ENCODE data around the gene POU5F1. TPM values are rescaled to one million over a fixed set of nuclear protein-coding genes. Genes with fewer than 3 reads are reported as not detected.

The POU5F1 gene
- total RNA-seq, 2 donors from 2014 or later = 4.9 to 37.6 TPM

DNA sequence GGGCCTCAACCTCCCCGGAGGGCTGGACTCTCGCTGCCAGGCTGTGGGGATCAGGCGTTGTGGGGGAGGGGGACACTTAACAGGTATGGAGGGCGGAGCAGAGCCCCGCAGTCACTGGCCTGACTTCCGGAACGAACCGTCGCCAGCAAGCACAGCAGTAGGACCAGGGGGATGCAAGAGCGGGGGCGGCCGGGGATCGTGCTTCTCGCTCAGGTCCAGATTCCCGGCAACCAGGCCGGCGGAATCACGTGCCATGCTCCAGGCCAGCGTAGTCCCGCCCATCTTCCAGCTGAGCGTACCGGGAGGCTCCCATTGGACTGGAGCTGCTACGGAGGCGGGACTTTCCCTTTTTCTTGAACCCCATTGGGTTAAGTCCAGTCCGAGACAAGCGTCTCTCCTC lies 10.0 kb upstream of the POU5F1 start:
- Histone ChIP-seq H3K27ac (peak overlapping the region in 1 of 4 donors; percentile 41), H3K4me3 (no peak overlapping the region), H3K36me3 (replicated peaks in 1 of 2; ENCODE audit: insufficient read depth in 1 of 2, low read depth in 2 of 2) (no peaks in the 10 kb centered on the region), H3K4me1 (peaks cover 76% of the 10 kb centered on the region), H3K27me3 (no peaks in the 10 kb centered on the region), H3K9me3 (no peaks in the 10 kb centered on the region)
- WGBS, 2 donors = 46 to 76% methylated on average over 13 to 22 of the region's 26 CpGs
- peak; percentile 89 for ATAC-seq
- intact Hi-C loops (cut with DNase I) = no loop called here
- TF ChIP-seq POLR2A (IDR thresholded peaks at IDR 0.05) = no peak
- TF ChIP-seq, protein P1, sequence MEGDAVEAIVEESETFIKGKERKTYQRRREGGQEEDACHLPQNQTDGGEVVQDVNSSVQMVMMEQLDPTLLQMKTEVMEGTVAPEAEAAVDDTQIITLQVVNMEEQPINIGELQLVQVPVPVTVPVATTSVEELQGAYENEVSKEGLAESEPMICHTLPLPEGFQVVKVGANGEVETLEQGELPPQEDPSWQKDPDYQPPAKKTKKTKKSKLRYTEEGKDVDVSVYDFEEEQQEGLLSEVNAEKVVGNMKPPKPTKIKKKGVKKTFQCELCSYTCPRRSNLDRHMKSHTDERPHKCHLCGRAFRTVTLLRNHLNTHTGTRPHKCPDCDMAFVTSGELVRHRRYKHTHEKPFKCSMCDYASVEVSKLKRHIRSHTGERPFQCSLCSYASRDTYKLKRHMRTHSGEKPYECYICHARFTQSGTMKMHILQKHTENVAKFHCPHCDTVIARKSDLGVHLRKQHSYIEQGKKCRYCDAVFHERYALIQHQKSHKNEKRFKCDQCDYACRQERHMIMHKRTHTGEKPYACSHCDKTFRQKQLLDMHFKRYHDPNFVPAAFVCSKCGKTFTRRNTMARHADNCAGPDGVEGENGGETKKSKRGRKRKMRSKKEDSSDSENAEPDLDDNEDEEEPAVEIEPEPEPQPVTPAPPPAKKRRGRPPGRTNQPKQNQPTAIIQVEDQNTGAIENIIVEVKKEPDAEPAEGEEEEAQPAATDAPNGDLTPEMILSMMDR (IDR thresholded peaks at IDR 0.05) = no peak
- DNase-seq = peak in 2 of 4 donors; percentile 52 to 74

DNA sequence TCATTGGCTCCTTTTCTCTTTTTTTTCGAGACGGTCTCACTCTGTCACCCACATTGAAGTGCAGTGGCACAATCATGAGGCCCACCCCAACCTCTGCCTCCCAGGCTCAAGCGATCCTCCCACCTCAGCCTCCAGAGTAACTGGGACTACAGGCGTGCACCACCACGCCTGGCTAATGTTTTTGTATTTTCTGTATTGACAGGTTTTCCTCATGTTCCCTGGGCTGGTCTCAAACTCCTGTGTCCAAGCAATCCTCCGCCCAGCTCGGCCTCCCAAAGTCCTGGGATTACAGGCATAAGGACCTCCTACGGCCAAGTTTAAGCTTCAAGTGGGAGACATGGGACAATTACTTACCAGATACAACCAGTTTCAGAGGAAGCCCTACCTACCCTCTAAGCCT lies 9.4 kb upstream of the POU5F1 start:
- DNase-seq = no peak
- H3K4me3 ChIP-seq = no peak overlapping the region
- peak overlapping the region in 1 of 4 donors; percentile 41 for H3K27ac ChIP-seq

DNA sequence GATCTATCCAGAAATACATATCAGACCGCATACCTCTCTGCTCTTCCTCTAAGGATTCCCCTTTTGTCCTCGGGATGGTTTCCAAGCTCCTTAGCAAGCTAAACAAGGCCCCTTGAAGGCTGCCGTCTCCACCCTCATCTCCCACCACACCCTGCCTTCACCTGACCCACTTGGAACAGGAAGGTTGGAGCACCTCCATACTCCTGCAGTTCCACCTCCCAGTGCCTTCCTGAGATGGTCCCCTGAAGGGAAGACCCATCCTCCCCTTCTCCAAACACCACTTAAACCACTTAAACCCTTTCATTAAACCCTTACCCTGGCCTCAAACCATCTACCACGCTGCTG lies 8.5 kb upstream of the POU5F1 start:
- no peaks in the 10 kb centered on the region for H3K9me3 ChIP-seq
- 79 to 89% methylated on average over 4 of the region's 4 CpGs for WGBS, 2 donors
- intact Hi-C loops (cut with DNase I) = no loop called here
- TF ChIP-seq, protein P1 (IDR thresholded peaks at IDR 0.05) = no peak
- no peak for TF ChIP-seq POLR2A (IDR thresholded peaks at IDR 0.05)
- H3K4me1 ChIP-seq = peaks cover 88% of the 10 kb centered on the region
- H3K27ac ChIP-seq = peak overlapping the region in 1 of 4 donors; percentile 17
- DNase-seq (no peak), ATAC-seq (no peak)
- H3K4me3 ChIP-seq = no peak overlapping the region
- H3K27me3 ChIP-seq = no peaks in the 10 kb centered on the region
- H3K36me3 ChIP-seq (replicated peaks in 1 of 2; ENCODE audit: insufficient read depth in 1 of 2, low read depth in 2 of 2) = no peaks in the 10 kb centered on the region

More for the DNA sequence above, 9.4 kb upstream of the POU5F1 start:
- no peaks in the 10 kb centered on the region for H3K27me3 ChIP-seq
- intact Hi-C loops (cut with DNase I) = no loop called here
- H3K4me1 ChIP-seq = peaks cover 82% of the 10 kb centered on the region
- TF ChIP-seq, protein P1 (IDR thresholded peaks at IDR 0.05) = no peak
- no peak for TF ChIP-seq POLR2A (IDR thresholded peaks at IDR 0.05)
- no peak for ATAC-seq
- no peaks in the 10 kb centered on the region for H3K36me3 ChIP-seq (replicated peaks in 1 of 2; ENCODE audit: insufficient read depth in 1 of 2, low read depth in 2 of 2)
- 96% methylated on average over 8 of the region's 8 CpGs for WGBS, 2 donors
- no peaks in the 10 kb centered on the region for H3K9me3 ChIP-seq

DNA sequence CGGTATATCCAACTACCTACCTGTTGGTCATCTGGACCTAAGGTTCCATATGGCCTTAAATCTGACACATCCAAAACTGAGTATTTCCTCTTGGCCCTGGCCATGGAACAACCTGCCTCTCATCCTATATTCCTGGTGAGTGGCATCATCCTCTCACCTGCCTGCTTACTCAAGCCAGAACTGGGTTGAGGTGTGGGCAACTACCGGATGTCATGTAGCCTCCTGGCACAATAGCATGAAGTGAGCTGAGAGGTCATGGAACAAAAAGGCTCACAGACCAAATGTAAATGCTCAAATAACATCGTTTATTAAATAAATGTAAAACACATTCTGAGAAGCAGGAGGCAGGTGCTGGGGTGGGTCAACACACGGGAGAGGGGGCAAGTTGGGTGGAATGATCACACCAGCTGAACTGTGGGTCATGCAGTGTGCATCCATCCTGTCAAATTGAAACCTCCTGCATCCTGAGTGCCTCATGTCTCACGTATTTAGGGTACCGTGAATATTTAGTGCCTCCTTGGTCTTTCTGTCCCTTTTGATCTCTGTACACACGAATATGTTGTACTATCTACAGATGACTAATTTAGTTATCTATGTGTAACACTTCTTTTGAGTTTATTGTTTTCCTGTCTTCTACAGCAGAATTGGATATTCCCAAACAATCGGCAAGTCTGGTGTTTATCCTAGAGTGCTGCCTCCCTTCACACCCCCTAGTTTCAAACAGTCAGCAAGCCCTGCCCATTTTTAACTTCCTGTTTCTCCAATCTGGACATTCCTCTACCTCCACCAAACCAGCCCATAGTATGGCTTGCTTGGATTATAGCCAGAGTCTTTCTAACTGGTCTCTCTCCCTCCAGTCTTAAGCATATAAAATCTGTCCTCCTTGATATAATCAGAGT lies 7.9 kb upstream of the POU5F1 start:
- no peaks in the 10 kb centered on the region for H3K27me3 ChIP-seq
- DNase-seq (no peak), ATAC-seq (no peak)
- no peaks in the 10 kb centered on the region for H3K9me3 ChIP-seq
- peaks cover 88% of the 10 kb centered on the region for H3K4me1 ChIP-seq
- TF ChIP-seq, protein P1 (IDR thresholded peaks at IDR 0.05) = no peak
- TF ChIP-seq POLR2A (IDR thresholded peaks at IDR 0.05) = no peak
- WGBS, 2 donors = 46 to 61% methylated on average over 8 of the region's 8 CpGs
- peak overlapping the region in 1 of 4 donors; percentile 17 for H3K27ac ChIP-seq
- H3K36me3 ChIP-seq (replicated peaks in 1 of 2; ENCODE audit: insufficient read depth in 1 of 2, low read depth in 2 of 2) = no peaks in the 10 kb centered on the region
- intact Hi-C loops (cut with DNase I) = no loop called here
- H3K4me3 ChIP-seq = no peak overlapping the region
